HCT116 (cell line): ENCODE data around the gene ERC2. TPM values are rescaled to one million over a fixed set of nuclear protein-coding genes. Genes with fewer than 3 reads are reported as not detected.

Source experiments
- ATAC-seq: fragments of 200-7000 bp; cut with Tn5 transposase; 2 replicates; pipeline ENCODE4 v1.9.1; 2020; ENCODE audit warnings: mild to moderate bottlenecking, moderate library complexity
- BruUV-seq: library from RNA; stranded (reverse); fragments of 400-500 nt; replicated peaks from 2 replicates; lab custom pipeline; 2021; lab: Mats Ljungman, UMichigan
- CTCF ChIA-PET: fragments of 300-600 bp; sonication (Branson Sonifier 250); formaldehyde crosslinking; loops from one replicate; lab custom pipeline; 2021; ENCODE audit warnings: antibody characterized with exemption; lab: Charles Lee
- POLR2A ChIA-PET: fragments of 300-600, 350-600 bp; sonication (Branson Sonifier 250); formaldehyde crosslinking; loops from one replicate; lab custom pipeline; 2021; ENCODE audit warnings: antibody characterized with exemption; lab: Charles Lee
- RAD21 ChIA-PET, 2 experiments: fragments of 300-600 bp; sonication (Branson Sonifier 250); formaldehyde crosslinking; loops; one replicate each; lab custom pipeline; 2023; ENCODE audit warnings: low total read pairs in 2 of 2; ENCODE audit not compliant: uncharacterized antibody in 2 of 2, unreplicated experiment in 2 of 2, low non-redundant PET in 1 of 2; lab: Charles Lee
- DNase-seq: peaks from one replicate; pipeline ENCODE4 v3.0.0-alpha.2; 2010; ENCODE audit warnings: low read depth, low spot score
- H2AFZ ChIP-seq: fragments of 200-600 bp; shearing (Covaris generic), sonication (generic); 2 replicates; pipeline ENCODE4 v1.6.1; 2017; ENCODE audit warnings: low read depth, mixed run types, mixed read lengths, antibody characterized with exemption, low read length; ENCODE audit not compliant: poor library complexity, severe bottlenecking
- H3K27ac ChIP-seq: 2 replicates; pipeline ENCODE4 v1.5.1; 2012; ENCODE audit warnings: low read depth, low read length
- H3K27me3 ChIP-seq: fragments of 200-600 bp; sonication (generic); 2 replicates; pipeline ENCODE4 v1.6.1; 2016; ENCODE audit warnings: mixed run types, low read length, mixed read lengths; ENCODE audit not compliant: insufficient read depth
- H3K36me3 ChIP-seq, 2 experiments: fragments of 200-500 bp in 1 of 2; fragments of 200-600 bp in 1 of 2; sonication (Bioruptor generic) in 1 of 2; sonication (generic) in 1 of 2; 2 replicates each; pipeline versions ENCODE4 v1.5.1 to v1.6.1; 2014 to 2016; ENCODE audit warnings: low read length in 2 of 2, inconsistent platforms in 1 of 2, mixed read lengths in 1 of 2, mixed run types in 1 of 2; ENCODE audit not compliant: insufficient read depth in 2 of 2, control insufficient read depth in 1 of 2
- H3K4me1 ChIP-seq, 2 experiments: fragments of 200-600 bp in 1 of 2; sonication (generic) in 1 of 2; 2 replicates each; pipeline versions ENCODE4 v1.5.1 to v1.6.1; 2012 to 2017; ENCODE audit warnings: low read length in 2 of 2, inconsistent platforms in 1 of 2, mild to moderate bottlenecking in 1 of 2, mixed read lengths in 1 of 2, mixed run types in 1 of 2, moderate library complexity in 1 of 2; ENCODE audit not compliant: insufficient read depth in 2 of 2, control insufficient read depth in 1 of 2
- H3K4me2 ChIP-seq: fragments of 200-600 bp; sonication (generic); 2 replicates; pipeline ENCODE4 v1.6.1; 2017; ENCODE audit warnings: mixed run types, low read length, mixed read lengths
- H3K4me3 ChIP-seq, 2 experiments: fragments of 200-600 bp in 1 of 2; sonication (generic) in 1 of 2; replicated peaks in 1 of 2; 2 replicates each; pipeline ENCODE4 v1.5.1; 2011 to 2016; ENCODE audit warnings: low read length in 2 of 2, control low read depth in 1 of 2, low read depth in 1 of 2, mild to moderate bottlenecking in 1 of 2, mixed read lengths in 1 of 2, mixed run types in 1 of 2
- H3K79me2 ChIP-seq: fragments of 200-600 bp; sonication (generic); 2 replicates; pipeline ENCODE4 v1.6.1; 2017; ENCODE audit warnings: mild to moderate bottlenecking, mixed run types, low read length, moderate library complexity, mixed read lengths; ENCODE audit not compliant: insufficient read depth
- H3K9ac ChIP-seq: fragments of 200-600 bp; sonication (generic); 2 replicates; pipeline ENCODE4 v1.6.1; 2016; ENCODE audit warnings: low read length, mixed read lengths
- H3K9me2 ChIP-seq: fragments of 200-600 bp; sonication (generic), shearing (Covaris generic); 2 replicates; pipeline ENCODE4 v1.6.1; 2017; ENCODE audit warnings: mixed run types, mild to moderate bottlenecking, moderate library complexity; ENCODE audit not compliant: insufficient read depth
- H3K9me3 ChIP-seq, 2 experiments: fragments of 200-500 bp in 1 of 2; fragments of 200-600 bp in 1 of 2; sonication (Bioruptor generic) in 1 of 2; sonication (generic) in 1 of 2; 2 replicates each; pipeline ENCODE4 v1.6.1; 2014 to 2017; ENCODE audit warnings: low read length in 2 of 2, mixed read lengths in 2 of 2, inconsistent platforms in 1 of 2, low read depth in 1 of 2, mild to moderate bottlenecking in 1 of 2, mixed run types in 1 of 2, moderate library complexity in 1 of 2; ENCODE audit not compliant: control insufficient read depth in 1 of 2, insufficient read depth in 1 of 2
- H4K20me1 ChIP-seq: fragments of 200-600 bp; sonication (generic), shearing (Covaris generic); 2 replicates; pipeline ENCODE4 v1.6.1; 2017; ENCODE audit warnings: mixed run types, mild to moderate bottlenecking, moderate library complexity; ENCODE audit not compliant: insufficient read depth
- EGR1 ChIP-seq: IDR thresholded peaks from 2 replicates; pipeline ENCODE4 v1.6.1; 2012; ENCODE audit warnings: low read depth
- RAD21 ChIP-seq: IDR thresholded peaks from 2 replicates; pipeline ENCODE4 v1.6.1; 2012; ENCODE audit warnings: low read depth, mild to moderate bottlenecking
- SIN3A ChIP-seq: IDR thresholded peaks from 2 replicates; pipeline ENCODE4 v1.6.1; 2012; ENCODE audit warnings: low read depth
- SP1 ChIP-seq: IDR thresholded peaks from 2 replicates; pipeline ENCODE4 v1.6.1; 2012; ENCODE audit warnings: low read depth
- TCF7L2 ChIP-seq: IDR thresholded peaks from 2 replicates; pipeline ENCODE4 v1.7.0; 2011; ENCODE audit warnings: borderline replicate concordance, inconsistent platforms; ENCODE audit not compliant: insufficient read depth, insufficient read length; ENCODE audit errors: extremely low read depth
- intact Hi-C: fragments of 100-400 bp; cut with micrococcal nuclease; formaldehyde crosslinking; loops from 2 replicates; pipeline ENCODE4 v1.10.0; 2022
- total RNA-seq: library from RNA; stranded (reverse); gene quantifications from one replicate; pipeline ENCODE4 v1.2.1, GENCODE V29; 2021; ENCODE audit not compliant: unreplicated experiment
- TF ChIP-seq, protein P1 (sequence below): IDR thresholded peaks from 2 replicates; pipeline ENCODE4 v1.6.1; 2011; ENCODE audit warnings: mild to moderate bottlenecking, low read length, moderate library complexity; ENCODE audit not compliant: insufficient replicate concordance; ENCODE audit errors: extremely low read depth
- TF ChIP-seq, protein P2 (sequence below): IDR thresholded peaks from 2 replicates; pipeline ENCODE4 v1.6.1; 2012
- TF ChIP-seq, protein P3 (sequence below): IDR thresholded peaks from 2 replicates; pipeline ENCODE4 v1.6.1; 2012; ENCODE audit warnings: low read depth

Gene ERC2
- total RNA-seq, 1 experiment from 2014 or later, result not detected

DNA sequence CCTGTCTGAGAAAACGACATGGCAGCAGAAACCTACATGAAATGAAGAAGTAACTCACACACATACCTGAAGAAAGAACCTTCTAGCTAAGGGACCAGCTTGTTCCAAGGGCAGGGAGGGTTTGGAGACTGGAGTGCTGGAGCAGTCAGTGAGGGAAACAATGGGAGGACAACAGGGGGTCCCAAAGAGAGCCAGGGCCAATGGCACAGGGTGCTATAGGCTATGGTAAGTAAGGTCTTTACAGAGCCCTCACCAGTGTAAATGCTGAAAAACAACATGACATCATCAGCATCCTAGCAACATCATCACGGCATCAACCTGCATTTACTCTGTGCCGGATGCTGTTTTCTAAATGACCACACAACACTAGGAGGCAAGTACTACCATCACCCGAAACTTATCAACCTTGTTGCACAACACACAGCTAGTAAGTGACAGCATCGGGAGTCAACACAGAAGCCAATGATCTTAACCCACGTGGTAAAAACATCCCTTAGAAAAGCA is 531.7 kb downstream of the ERC2 start:
- RAD21 ChIA-PET, result no interaction called here
- Histone ChIP-seq H4K20me1 (no peaks in the 10 kb centered on the region), H3K9me2 (no peaks in the 10 kb centered on the region), H3K27me3 (no peaks in the 10 kb centered on the region), H2AFZ (no peak overlapping the region), H3K4me2 (no peak overlapping the region), H3K27ac (no peak overlapping the region), H3K4me1 (no peaks in the 10 kb centered on the region), H3K4me3 (no peak overlapping the region), H3K79me2 (no peaks in the 10 kb centered on the region), H3K36me3 (no peaks in the 10 kb centered on the region), H3K9me3 (no peaks in the 10 kb centered on the region; a peak in 1 of 4 replicates), H3K9ac (no peak overlapping the region)
- CTCF ChIA-PET, result no interaction called here
- DNase-seq (no peak), ATAC-seq (no peak)
- POLR2A ChIA-PET, result no interaction called here
- no TSS peak for BruUV-seq
- intact Hi-C loops, result no loop called here
- TF ChIP-seq EGR1 (no peak), TCF7L2 (no peak), SP1 (no peak), SIN3A (no peak), RAD21 (no peak)
- TF ChIP-seq, protein P1, sequence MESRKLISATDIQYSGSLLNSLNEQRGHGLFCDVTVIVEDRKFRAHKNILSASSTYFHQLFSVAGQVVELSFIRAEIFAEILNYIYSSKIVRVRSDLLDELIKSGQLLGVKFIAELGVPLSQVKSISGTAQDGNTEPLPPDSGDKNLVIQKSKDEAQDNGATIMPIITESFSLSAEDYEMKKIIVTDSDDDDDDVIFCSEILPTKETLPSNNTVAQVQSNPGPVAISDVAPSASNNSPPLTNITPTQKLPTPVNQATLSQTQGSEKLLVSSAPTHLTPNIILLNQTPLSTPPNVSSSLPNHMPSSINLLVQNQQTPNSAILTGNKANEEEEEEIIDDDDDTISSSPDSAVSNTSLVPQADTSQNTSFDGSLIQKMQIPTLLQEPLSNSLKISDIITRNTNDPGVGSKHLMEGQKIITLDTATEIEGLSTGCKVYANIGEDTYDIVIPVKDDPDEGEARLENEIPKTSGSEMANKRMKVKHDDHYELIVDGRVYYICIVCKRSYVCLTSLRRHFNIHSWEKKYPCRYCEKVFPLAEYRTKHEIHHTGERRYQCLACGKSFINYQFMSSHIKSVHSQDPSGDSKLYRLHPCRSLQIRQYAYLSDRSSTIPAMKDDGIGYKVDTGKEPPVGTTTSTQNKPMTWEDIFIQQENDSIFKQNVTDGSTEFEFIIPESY, result no peak
- TF ChIP-seq, protein P2, sequence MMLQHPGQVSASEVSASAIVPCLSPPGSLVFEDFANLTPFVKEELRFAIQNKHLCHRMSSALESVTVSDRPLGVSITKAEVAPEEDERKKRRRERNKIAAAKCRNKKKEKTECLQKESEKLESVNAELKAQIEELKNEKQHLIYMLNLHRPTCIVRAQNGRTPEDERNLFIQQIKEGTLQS, result no peak
- TF ChIP-seq, protein P3, sequence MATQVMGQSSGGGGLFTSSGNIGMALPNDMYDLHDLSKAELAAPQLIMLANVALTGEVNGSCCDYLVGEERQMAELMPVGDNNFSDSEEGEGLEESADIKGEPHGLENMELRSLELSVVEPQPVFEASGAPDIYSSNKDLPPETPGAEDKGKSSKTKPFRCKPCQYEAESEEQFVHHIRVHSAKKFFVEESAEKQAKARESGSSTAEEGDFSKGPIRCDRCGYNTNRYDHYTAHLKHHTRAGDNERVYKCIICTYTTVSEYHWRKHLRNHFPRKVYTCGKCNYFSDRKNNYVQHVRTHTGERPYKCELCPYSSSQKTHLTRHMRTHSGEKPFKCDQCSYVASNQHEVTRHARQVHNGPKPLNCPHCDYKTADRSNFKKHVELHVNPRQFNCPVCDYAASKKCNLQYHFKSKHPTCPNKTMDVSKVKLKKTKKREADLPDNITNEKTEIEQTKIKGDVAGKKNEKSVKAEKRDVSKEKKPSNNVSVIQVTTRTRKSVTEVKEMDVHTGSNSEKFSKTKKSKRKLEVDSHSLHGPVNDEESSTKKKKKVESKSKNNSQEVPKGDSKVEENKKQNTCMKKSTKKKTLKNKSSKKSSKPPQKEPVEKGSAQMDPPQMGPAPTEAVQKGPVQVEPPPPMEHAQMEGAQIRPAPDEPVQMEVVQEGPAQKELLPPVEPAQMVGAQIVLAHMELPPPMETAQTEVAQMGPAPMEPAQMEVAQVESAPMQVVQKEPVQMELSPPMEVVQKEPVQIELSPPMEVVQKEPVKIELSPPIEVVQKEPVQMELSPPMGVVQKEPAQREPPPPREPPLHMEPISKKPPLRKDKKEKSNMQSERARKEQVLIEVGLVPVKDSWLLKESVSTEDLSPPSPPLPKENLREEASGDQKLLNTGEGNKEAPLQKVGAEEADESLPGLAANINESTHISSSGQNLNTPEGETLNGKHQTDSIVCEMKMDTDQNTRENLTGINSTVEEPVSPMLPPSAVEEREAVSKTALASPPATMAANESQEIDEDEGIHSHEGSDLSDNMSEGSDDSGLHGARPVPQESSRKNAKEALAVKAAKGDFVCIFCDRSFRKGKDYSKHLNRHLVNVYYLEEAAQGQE, result no peak
